ENCODE measurements around the gene NID2.

NID2 gene

DNA sequence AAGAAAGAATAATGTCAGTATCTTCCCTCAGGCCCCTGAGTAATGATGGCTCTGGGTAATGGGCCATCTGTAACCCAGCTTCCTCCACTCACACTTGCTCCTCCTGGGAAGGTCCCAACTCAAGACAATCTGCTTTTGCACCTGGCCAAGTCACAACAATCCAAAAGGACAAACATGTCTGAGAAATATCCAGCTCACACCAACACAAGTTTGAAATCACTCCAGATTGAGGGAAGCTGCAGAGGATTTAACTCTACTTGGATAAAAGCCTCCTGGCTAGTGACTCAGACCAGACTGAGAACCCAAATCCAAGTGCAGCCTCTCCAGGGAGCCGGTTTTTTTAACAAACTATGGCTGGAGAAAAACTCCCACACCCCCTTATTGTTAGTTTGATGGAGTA, 45.3 kb downstream of the NID2 start:
- DNase-seq, result no peak

DNA sequence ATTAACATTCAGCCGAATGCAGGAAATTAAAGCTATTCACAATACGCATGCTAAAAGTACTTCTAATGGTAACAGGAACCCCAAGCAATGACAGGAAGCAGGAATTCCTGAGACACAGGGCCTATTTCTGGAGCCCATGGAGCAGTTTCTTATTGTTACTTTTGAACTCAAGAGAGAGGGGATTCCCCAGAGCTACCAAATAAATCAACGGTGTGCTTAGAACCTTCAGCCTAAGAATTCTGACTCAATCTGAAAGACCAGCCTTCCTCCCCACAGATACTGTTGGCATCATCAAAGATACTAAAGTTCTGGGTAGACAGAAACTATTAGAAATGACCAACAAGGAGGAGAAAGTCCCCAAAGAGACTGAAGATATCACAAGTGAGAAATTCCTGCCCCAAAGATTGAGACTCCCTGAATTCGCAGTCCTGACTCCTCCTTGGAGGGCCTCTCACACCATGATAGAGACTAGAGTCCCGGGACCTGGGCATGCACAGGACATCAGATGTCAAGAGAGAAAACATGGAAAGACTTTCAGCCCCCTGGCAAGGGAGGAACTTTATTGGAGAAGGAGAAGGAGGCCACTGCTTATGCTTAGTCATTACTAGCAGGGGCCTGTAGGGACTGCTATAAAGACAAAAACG, 46.8 kb downstream of the NID2 start:
- no peak for DNase-seq

DNA sequence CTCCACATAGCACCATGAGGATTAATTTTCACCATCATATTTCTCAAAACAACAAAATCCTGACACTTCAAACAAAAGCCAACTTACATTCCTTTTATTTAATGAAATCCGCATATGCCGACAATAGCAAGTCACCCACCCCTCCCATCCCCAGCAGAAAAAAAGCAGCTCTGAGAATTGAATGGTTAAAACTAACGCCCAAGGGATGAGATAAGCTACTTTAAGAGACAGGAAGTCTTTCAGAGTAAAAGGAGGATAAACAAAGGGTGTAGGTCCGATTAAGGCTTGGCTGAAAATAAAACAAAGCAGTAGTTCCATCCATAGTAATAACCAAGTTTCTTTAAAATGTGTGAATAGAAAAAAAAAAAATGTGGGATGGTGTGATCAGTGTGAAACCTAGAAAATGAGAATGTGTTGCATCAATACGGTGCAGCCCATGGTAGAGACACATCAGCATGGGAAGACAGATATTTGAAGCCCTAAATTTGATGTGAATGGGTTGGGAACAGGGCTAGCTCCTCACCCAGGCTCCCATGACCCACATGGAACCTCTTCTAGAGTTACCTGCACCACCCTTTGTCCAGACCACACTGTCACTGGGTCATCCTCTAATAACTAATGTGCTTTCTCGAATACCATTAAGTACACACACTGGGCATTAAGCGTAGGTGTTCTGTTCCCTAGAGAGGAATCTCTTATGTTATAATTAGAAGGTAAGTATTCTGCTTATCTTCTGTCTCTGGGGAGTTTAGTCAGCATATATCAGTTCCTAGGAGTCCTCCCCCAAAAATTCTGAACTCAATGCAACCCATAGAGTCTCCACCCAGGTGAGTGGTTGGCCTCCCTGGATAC, 47.8 kb downstream of the NID2 start:
- no peak for DNase-seq

DNA sequence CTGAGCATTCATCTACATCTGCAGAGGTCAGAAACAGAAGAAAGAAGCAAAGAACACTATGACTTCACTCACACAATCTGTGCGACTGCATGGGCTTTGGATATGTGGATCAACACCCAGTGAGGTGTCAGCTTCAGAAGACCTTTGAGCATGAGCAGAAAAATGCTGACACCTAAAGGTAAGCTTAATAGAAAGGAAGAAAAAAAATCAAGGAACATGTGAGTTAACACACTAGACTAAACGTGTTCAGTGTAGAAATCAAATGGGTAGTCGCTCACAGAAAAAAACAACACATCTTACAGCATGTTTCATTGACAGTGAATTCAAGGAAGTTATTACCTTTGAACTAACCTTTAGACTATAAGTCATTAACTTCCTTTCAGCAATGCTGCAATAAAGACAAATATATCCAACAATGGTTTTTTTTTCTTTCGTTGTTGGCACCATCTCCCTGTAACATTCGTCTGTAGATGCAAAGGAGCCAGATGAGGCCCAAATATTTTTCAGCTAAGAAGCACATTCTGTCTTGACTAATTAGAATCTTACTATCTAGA, 48.6 kb downstream of the NID2 start:
- no peak for DNase-seq

DNA sequence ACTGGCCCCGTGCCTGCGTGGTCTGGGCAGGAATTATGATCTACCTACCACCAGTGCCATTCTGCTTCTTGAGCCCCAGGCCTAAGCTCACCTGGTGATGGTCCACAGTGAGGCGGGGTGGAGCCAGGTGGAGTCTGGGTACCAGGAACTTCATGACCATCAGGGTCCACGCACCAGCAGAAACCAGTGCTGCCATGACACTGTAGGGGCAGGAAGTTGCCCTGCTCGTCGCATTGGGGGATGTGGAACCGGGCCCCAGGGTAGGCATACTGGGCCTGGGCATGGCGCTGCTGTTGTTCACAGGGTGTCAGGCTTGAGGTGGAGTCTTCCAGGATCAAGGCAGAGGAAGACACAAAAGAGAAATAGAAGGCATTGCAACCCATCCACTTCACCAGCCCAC, 49.9 kb downstream of the NID2 start:
- DNase-seq, result no peak

DNA sequence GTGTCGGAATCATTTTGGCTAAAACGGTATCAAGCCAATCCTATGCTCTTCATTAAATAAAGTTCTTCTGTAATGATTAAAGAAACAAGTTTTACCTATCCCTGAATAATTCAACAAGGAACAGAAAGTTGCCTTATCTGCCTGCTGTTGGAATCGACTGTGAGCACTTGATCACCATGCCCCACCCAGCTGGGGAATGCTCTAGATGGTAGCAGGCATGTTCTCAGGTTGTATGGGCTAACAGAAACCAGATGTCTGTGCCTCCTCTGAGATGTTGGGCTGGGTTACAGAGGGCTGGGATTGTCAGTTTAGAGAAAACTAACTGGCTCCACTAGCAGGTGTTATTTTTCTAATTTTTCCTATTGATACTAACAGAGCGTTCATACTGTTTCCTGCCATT, 50.6 kb downstream of the NID2 start:
- no peak for DNase-seq

DNA sequence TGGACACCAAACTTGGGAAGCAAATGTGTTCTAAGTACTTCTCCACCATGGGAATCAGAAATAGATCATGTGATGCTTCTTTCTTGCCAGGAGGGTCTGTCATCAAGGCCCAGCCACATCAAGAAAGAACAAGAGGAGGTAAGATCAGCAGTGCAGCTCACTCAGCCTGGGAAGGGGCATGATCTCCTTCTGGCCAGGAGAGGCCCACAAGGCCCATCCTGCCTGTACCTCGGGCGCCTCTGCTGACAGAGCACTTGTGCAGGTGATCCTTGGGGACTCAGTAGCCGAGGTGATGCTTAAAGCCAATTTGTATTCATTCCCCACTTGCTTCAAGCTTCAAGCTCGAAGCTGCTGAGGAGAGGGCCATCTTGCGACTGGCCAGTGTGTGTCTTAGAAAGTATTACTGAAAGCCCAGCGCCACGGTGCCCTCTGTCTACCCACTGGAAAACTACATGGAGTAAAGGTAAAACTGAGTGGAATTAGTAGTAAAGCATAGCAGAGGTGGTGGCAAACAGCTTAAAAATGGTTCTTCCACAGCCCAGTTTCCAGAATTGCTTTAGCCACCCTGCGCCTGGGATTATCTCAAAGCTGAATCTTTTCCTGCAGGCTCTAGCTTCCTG, 53.3 kb downstream of the NID2 start:
- no peak for DNase-seq

DNA sequence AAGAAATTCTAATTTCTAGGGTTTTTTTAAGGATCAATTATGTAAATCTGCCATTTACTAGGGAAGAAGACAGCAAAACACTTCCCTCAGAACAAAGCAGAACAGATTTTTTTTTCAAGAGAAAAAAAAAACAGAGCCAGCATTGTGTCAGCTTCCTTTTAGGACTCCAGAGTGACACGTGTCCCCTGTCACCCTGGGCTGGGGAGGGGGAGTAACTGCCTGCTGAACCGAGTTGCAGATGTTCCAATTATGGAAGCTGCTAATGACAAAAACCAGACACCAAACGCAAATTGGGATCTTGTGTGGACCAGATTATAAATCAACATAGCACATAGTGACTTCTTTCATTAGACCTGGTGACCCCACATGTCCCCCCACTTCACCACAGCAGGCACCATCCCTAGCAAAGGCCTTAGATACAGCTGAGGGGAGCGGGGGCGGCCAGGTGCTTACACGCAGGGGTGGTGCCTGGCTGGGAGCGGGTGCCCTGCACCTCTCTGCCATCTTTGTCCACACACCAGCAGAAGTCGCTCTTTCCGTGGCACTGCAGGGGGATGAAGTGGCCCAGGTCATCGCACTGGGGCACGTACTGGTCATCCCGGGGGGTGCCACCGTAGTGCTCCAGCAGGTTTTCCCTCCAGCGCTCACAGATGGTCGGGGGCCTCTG, 54.1 kb downstream of the NID2 start:
- no peak for DNase-seq

DNA sequence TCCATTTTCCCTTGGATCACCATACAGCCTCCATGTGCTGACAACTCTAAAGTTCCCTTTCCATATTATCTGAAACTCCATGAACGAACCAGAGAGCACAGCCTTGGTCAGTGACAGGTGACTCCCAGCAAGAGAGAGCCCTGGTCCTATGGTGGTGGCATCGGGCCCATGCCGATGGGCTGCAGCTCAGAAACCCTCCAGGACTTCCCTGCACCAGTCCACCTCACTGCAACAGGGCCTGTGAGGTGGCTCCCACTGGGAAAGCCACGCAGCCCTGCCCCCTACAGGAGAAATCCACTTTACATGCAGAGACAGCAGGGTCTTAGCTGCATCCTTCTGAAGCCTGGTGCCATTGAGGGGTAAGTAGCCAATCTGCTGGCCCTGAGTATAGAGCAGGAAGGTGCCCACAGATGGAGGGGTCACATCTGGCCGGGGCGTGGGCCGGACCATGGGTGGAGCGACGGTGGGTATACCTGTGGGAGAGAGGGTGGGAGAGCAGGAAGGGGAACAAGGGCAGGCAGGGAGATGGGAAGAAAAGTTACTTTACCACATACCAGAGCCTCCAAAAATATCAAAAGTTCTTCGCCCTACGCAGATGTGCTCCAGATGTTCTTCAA, 54.8 kb downstream of the NID2 start:
- DNase-seq, result no peak

DNA sequence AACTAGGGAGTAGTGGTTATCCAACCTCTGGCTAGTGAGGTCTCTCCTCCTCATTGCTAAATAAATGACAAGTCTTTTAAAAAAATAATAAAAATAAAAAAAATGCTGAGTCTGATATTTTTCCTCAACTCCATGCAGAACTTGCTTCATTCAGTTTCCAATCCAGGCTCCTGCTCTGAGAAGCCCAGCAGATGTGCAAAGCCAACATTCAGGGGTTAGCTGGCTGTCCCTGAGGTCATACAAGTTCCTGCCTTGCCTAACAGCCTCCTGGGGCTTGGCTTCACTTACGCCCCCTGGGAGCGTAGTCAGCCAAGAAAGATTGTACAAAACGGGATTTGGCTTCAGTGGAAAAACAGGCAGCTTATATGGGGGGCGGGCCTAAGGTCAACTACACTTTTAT, 56.2 kb downstream of the NID2 start:
- DNase-seq, result no peak

DNA sequence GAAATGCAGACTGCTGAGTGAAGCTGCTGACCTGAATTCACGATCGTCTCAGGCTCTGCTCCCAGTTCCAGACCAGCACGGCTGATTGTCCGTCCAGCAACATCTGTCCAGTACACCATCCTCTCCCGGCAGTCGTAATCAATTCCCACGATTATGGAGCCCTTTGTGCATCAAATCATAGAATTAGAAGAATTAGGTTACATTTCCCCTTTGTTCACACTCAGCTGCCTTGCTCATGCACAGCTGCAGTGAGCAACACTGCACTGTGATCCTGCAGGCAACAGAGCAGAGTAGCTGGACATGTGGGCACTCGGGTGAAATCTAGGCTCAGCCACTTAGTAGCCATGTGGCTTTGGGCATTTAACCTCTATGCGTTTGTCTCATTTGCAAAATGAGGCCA, 57.3 kb downstream of the NID2 start:
- DNase-seq, result no peak

DNA sequence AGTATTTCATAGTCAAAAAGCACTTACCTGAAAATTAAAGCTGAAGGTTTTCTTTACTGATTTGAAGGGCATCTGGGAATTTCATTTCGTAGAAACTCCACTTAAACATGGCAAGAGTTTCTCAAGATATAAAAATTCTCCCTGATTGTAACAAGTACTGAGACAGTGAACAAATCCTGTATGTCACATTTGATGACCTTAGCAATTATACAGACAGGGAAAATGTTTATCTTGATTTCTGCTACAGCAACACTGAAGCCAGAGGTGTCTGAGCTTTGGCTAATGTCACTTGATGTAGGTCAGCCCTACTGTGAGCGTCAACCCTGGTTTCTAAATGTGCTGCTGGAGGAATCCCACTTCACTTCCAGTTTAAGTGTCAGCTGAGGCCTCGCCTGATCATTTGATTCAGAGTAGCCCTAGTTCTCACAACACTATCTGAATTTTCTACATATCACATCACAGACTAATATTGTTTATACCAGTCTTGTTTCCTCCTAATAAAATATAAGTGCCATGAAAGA, 58.6 kb downstream of the NID2 start:
- no peak for DNase-seq

DNA sequence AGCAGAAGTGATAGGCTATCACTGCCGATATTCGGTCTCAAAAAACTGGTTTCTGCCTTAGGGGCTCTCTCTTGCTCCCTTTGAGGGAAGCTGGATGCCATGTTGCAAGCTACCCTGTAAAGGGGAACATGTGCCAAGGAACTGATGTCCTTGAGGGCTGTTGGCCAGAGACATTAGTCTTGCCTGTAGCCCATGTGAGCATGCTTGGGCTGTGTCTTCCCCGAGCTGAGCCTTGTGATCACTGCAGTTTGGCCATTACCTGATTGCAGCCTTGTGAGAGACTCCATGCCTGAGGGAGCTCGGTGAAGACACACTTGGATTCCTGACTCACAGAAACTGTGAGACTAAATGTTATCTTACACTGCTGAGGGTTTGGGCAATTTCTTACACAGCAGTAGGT, 60.7 kb downstream of the NID2 start:
- DNase-seq, result no peak

DNA sequence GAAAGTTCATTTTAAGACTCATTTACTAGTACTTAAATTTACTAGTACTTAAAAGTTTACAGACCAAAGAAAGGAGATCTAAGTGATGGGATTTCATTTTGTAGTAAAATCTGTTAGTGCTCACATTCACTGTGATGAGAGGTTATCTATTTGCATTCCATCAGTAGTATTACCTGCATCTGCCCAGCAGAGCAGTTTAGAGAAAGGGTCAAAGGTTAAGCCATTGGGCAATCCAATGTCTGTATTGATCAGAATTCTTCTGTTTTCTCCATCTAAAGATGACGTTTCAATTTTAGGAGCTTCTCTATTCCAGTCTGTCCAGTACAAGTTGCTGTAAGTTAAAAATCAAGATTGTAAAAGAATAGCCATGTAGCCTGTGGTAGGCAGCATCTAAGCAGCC, 61.2 kb downstream of the NID2 start:
- DNase-seq, result no peak

DNA sequence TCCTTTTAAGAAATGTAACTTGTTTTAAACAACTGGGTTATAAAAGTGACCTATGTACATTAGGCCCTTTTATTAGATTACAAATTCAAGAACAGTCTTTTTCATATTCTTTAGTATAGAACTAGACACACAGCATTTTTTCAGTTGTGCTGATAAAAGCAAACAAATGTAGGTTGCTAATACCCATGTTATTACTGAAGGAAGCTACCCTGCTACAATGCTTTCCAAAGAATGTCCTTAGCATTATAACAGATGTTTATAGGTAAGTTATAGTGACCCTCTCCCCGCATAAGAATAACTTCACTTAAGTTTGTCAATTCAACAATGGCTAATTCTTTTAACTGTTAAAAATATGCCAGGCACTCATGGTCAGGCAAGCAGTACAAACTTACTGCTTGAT, 61.6 kb downstream of the NID2 start:
- DNase-seq, result no peak

DNA sequence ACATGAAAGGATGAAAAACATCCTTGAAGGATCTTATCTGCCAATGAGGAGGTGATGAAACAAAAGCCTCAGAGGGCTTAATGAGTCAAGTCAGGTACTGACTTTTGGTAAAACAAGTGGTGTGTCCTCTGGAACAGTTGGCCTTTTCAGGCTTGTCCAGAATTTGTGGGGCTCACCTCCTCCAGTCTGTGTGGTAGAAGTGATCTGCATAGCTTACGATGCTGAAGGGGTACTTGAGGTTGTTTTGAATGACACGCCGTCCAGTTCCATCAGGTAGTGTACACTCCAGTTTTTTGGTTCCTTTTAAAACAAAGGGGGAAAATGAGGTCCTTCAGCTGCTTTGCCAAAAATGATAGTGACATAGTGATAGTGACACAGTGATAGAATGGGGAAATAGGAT, 62.5 kb downstream of the NID2 start:
- DNase-seq, result no peak

DNA sequence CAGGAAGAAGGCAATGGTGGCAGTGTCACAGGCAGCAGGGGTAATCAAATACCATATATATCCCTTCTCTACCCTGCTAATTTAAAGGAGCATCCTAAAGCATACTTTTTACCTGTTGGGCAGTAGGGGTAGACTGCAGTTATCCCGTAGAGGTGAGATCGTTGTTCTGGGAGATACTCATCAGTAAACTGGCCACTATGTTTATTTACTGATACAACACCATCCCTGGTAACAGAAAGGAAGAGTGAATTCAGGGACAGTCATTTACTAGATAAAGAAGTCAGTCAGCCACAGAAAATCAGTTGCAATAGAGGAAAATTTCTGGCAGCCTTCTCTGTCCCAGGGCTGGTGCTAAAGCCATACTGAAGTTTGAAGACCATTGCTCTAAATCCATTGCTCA, 63.2 kb downstream of the NID2 start:
- no peak for DNase-seq

DNA sequence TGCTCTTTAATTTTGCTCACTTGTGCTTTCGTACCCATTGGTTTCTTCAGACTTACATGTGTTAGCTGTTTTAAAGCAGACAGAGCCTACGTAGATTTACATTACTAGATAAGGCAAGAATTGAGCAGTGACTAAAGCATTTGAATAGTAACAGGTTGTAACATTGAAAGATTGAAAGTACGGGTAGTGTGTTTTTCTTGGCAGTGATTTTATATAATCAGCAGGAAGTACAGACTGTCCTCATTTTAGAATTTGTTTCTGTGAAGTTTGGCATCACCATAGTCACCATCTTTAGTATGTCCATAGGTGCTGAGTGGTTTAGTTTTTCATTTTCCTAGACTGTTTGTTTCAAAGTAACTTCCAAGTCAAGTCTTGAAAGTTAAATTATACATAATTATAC, 65.5 kb downstream of the NID2 start:
- DNase-seq, result no peak

DNA sequence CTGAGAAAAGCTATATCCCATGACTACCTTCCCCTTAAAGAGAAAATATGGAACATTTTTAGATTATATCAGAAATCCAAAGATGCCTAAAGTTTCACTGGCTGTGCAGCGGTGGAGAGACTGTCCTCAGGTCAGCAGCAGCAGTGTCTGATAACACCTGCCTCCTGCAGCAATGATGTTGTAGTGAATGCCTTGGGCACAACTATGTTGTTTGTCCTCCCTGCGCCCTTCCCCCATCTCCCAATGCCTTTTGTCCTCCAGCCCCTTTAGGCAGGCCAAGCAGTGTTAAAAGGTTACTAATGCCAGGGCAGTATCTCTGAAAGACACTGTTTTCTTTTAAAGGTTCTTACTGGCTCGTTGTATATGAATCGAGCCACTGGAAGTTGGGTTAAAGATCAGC, 66.3 kb downstream of the NID2 start:
- DNase-seq, result no peak

DNA sequence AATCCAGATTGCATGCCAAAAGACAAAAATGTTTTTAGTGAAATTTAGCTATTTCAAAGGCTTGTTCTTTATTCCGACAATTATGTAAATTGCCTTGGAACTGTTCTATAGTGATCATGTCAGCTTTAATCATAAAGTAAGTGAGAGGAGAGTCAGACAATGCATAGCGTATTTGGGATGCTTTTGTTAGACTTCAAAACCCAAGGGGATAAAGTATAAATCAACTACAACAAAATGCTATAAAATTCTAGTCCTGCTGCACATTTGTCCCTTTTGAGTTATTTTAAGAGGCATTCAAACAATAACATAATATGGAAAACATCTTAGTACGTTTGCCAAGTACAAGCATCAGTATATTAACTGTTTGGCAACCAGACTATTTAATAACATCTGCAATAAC, 68.2 kb downstream of the NID2 start:
- no peak for DNase-seq

DNA sequence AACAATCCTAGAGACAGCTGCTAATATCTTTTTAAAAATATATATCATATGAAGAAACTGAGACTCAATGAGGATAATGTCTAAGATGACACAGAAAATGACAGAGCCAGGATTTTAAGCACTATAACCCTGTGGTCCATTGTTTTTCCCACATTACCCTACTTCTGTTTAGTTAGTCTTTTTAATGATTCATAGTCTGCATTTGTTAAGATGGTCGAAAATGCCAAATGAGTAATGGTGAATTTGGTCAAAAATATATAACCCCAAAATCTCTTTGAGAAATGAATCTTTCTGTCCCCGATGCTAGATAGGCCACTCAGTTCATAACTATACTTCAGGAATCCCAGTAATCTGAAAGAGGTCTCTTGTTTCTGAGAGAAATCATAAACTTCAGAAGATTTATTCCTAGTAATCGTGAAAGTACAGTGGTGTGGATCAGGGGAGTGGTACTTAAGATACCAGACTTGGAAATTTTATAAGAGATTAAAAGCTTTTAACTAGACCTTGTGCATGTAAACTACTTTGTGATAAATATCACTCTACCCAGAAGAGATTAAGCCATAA, 68.8 kb downstream of the NID2 start:
- no peak for DNase-seq

DNA sequence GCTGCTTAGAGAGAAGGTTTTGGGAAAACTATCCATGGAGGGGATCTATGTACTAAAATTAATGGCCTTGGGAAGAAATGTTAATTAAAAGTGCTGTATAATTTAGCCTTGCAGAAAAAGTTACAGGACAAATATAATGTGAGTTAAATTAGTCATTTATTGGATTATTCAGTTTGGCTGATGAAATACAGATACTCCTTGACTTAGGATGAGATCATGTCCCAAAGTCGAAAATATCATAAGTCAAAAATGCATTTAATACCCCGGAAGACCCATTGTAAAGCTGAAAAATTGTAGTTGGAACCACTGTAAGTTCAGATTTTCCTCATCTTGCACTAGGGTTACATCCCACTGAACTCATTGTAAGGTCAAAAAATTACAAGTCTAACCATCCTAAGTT, 69.8 kb downstream of the NID2 start:
- DNase-seq, result no peak
